ENCODE measurements around the gene TREM2.

GRCh38 chr6:41170547-41171160 is 7.7 kb upstream of the TREM2 start:
- TF ChIP-seq CTCF (IDR thresholded peaks at IDR 0.05) (no peak), POLR2A (IDR thresholded peaks at IDR 0.05) (no peak), POLR2AphosphoS5 (IDR thresholded peaks at IDR 0.05; ENCODE audit: insufficient read depth in 1 of 2, low read depth in 1 of 2) (no peak)
